ENCODE results near the gene LGALSL.
"Not testable (repeated sequence)": the region's sequence is repeated elsewhere in the genome, so short reads cannot be mapped to it uniquely, and the experiment has no call there.

Gene LGALSL

DNA sequence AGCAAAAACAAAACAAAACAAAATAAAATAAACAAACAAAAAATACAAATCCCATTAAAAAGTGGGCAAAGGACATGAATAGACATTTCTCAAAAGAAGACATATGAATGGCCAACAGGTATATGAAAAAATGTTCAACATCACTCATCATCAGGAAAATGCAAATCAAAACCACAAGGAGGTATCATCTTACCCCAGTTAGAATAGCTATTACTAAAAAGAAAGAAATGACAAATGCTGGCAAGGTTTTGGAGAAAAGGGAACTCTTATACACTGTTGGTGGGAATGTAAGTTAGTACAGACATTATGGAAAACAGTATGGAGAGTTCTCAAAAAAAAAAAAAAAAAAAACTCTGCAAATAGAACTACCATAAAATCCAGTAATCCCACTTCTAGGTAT, 8.0 kb upstream of the LGALSL start:
- not testable (repeated sequence) for DNase-seq

DNA sequence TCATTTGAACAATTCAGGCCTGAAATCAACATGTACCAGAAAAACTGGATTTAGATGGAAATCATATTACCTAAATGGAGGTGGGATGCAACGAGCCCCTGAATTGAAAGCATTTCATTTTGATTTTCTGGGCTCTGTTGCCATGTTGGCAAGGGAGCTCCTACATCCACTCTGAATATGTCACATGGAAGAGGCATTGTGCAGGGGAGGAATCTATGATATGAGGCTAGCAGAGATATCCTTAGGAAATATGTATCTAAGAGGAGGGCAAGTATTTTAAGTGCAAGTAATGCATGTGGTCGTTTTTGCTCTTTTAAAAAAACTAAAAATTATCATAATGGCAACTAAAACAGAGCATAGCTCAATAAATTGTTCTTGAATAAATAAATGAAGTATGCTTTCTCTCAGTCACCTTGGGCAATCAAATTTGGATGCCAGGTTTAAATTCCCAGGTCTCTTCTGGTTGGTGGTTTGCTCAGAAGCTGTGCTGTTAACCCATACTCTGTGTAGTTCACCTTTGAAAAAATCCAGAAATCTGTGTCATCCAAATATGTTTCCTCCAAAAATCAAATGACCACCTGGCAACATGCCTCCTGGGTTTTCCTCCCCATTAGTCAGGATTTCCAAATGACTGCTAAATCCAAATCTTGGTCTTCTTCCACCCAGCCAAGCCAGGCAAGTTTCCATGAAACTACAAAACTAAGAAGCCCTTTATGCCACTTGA, 6.5 kb upstream of the LGALSL start:
- no peak for DNase-seq

DNA sequence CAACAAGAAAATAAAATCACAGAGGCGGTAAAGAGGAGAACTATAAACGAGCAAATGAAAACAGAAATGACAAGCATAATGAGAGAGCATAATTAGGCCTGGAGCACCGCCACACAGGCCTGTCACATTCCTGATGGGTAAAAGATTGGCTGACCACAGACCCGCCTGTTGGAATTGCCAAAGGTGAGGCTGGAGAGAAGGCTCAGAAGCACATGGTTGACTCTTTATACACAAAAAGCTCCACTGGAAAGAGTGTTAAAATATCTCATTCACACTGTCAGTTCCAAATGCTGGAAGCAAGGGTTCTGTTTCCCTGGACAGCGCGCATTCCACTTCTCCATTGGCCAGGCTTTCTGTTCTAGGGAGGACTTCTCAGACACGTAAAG, 5.9 kb upstream of the LGALSL start:
- no peak for DNase-seq

DNA sequence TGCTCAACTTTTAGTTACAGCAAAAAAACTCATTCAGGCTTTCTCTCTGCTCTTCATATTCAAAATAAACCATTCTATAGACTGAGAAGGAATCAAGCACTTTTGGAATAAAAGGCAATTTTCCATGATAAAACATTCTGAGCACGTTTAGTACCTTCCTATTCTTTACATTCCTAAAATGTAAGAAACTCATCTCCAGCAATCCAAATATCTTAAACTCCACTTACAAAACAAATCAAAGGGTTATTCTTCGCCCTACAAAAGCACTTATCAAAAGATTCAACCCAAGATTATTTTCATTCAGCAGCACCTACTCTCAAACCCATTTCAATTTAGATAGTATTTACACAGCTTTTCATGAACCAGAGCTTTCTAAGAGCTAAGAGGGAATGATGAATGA, 2.9 kb upstream of the LGALSL start:
- no peak for DNase-seq

DNA sequence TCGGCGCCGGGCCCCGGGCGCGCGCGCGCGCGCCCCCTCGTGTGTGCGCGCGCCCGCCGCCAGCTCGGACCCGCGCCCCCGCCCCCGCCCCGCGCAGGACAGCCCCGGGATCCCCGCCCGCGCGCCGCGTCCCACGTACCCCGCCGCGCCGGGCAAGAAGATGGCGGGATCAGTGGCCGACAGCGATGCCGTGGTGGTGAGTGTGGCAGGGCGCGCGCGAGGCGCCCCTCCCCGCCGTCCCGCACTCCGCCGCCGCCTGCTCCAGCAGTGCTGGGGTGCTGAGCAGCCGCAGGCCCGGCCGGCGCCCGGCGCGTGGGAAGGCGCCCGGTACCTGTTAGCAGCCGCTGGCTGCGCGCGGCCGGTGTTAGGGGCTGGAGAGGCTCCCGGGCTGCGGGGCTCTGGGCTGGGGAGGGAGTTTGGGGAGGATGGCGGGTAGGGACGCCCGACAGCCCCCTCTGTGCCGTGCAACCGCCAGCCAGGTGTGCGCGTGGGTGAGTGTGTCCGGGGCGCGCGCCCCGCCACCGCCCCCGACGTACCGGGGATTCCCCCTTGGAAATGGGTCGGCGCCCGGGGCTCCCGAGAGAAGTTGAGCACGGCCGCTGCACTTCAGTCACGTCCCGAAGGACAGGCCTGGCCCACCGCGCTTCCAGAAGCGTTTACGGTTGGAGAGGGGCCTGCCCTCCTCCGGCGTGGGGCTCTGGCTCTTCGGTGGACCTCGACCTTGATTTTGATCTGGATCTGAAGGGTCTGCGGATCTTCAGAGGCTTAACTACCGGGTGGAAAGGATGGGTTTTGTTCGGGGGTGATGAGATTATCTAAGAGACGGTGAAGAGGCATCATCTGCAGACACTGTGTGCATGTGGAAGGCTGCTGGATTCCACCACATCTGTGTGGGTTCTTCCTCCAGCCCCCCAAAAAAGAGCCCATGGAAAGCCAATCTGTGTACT, 697 bp downstream of the LGALSL start:
- DNase-seq, result no peak

DNA sequence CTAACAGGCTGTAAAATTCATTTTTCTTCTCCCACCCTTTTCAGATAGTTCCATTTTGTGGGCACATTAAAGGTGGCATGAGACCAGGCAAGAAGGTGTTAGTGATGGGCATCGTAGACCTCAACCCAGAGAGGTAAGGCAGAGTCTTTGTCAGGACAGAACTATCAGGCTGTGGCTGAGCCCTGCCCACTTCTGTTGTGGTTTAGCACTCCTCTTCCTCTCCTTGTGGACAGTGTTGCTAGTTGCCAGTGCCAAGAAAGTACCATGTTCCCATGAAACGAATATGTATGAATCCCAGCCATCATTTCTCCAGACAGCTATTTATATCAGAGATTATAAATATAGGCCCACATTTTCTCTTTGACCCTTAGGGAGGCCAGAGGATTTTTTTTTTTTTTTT, 1.6 kb downstream of the LGALSL start:
- no peak for DNase-seq

DNA sequence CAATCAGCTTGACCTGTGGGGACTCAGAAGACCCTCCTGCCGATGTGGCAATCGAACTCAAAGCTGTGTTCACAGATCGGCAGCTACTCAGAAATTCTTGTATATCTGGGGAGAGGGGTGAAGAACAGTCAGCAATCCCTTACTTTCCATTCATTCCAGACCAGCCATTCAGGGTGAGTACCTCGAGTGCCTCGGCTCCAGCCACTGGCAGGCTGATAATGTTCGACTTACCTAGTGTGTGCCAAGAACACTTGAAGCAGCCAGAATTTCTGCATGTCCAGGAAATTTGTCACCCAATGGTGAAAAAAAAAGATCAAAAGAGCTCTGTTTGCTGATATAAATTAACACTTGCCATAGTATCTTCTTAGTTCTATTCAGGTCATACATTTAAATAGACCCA, 2.3 kb downstream of the LGALSL start:
- DNase-seq, result no peak

DNA sequence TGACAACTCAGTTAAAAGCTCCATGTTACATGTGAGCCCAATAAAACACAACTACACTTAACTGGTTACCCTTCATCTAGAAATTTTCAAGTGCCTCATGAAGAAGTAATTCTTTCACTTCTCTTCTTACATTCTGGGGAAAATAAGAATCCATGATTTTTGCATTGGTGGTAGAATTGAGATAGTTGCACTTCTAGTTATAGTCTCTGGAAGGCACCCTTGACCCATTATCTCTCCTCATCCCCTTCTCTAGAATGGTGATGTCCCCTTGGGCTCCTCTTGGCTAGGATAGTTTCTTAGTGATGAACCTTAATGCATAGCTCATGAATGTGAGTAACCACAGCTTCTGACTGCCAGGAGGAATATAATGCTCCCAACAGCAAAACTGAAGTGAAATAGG, 3.6 kb downstream of the LGALSL start:
- DNase-seq, result no peak

DNA sequence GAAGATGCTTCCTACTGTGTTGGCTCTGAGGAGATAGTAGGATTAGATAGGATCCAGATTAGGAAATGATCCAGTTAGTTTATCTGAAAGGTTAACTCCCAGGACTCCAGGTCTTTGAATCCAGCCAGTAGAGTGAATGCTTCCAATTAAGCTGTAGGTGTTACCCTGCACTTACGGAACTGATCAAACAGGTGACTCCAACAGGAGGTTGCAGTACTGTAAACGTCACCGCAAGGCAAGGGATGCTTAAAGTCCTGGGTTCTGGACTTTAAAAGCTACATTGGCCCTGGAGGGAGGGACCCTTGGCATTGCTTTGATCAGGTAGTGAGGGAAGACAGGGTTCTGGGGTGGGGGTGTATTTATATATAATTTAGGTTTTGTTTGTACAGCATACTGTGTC, 5.6 kb downstream of the LGALSL start:
- DNase-seq, result no peak

DNA sequence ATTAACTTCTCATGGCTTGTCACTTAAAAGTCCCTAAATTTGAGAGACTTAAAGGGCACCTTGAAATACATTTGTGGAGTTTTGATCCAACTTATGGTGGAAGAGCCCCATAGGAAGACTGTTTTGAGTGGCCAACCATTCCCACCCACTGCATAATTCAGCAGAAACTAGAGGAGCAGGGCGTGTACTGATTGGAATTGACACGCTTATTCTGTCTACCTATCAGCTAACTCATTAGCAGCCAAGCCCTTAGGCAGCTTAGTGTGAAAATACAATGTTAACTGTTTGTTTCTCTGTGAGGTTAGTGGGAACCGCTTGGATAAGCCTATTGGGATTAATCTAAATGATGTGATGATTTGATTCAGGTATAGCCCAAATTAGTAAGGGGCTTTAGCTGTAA, 6.4 kb downstream of the LGALSL start:
- DNase-seq, result no peak

DNA sequence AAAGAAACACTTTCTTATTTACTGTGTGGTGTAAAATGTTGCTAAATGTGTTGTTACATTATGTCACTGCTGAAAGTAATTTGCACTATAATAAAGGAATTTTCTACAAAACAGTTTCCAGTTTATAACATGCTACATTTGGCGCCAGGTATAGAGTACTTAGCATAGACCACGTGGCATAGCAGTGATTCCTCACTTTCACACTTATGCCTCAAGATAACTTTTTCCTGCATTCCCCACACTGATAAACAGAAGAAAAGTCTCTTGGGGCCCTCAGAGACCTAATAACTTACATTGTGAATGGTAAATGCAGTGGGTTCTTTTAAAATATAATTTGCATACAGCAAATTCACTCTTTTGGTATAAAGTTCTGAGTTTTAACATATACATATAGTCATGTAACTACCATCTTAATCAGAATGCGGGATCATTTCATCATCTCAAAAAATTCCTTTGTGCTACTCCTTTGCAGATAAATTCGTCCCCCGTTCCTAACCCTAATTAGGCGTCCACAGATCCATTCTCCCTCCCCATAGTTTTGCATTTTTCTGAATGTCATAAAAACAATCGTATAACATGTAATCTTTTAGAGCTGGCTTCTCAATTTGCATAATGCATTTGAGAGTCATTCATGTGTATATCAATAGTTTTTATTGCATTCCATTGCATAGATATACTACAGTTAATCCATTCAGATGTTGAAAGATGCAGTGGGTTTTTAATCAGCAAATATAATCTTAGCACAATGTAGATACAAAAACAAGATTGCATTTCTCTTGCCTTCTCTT, 7.5 kb downstream of the LGALSL start:
- no peak for DNase-seq

DNA sequence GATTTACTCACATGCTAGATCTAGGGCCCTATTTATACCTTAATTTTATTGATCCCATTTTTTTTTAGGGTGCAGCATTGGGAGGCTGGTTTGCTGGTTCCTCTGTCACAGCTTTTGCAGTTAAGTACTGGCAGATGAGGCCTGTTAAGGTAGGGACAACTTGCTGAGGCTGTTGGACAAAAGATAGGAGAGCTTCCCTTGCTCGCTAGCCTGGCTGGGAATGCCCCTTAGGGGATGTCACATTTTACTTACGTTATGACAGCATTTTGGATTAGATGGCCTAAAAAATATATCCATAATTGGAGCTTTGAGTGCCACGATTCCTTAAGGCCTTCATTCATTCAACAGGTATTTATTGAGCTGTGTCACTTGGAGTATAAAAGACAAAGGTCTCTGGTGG, 8.2 kb downstream of the LGALSL start:
- no peak for DNase-seq

DNA sequence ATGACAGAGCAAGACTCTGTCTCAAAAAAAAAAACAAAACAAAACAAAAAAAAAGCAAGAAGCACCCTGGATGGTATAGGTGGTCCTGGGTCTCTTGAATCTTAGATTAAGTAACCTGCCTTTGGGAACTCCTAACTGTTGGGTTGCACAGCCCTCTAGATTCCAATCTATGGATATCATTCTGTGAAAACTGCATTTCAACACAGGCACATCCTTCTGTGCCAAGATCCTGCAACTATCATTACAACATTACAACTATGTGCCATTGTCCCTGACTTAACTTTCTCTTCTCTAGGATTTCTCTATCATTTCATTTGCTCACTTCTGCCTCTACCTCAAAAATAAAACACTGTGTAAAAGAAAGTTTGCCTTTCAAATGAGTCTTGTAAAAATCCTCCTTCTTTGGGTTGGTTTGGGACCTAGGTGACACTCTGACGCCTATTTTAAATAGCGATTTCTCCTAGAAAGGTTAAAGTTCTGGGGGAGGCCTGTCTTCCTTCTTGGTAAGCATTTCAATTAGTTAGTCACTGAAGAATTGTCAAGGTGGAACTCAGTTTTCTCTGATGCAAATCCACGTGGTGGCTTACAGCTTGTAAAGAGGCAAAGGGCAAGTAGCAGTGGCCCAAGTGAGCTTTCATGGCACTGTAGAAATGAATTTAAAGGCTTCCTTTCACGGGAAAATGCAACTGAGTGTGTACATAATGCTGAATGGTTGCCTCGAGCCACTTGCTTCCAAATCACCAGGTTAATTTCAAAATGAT, 9.2 kb downstream of the LGALSL start:
- DNase-seq, result no peak

DNA sequence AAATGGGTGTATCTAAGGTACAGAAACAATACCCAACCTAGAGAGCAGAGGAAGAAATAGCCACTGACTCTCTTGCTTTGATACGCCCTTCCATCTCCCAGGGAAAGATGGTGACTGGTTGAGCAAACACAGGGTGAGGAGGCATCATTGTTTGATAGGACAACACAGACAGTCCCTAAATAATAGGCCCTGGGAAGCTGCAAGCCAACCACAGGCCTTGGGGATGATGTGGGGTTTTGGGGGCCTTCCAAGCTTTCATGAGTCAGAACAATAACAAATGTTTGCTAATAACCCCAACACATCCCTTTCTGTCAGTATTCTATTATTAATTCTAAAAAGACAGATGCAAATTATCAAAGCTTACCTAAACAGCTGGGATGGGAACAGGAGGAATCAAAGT, 9.8 kb downstream of the LGALSL start:
- no peak for DNase-seq

DNA sequence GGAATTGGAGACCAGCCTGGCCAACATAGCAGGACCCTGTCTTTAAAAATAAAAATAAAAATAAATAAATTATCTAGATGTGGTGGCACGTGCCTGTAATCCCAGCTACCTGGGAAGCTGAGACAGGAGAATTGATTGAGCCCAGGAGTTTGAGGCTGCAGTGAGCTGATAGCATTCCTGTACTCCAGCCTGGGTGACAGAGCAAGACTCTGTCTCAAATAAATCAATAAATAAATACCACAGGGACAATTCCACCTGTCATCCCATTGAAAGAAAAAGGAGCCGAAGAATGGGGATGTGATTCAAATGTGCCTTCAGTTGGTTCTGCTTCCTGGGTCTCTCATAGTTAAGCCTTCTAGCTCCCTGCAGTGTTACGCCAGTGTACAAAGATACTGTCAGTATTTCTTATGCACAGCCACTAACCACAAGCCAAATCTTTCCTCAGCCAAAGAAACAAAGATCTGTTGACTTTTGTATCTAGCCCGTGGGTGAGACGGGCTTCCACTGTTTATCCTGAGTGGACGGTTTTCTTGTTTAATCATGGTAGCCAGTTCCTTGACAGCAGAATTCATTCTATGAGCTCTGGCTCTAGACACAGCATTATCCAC, 12.6 kb downstream of the LGALSL start:
- no peak for DNase-seq

DNA sequence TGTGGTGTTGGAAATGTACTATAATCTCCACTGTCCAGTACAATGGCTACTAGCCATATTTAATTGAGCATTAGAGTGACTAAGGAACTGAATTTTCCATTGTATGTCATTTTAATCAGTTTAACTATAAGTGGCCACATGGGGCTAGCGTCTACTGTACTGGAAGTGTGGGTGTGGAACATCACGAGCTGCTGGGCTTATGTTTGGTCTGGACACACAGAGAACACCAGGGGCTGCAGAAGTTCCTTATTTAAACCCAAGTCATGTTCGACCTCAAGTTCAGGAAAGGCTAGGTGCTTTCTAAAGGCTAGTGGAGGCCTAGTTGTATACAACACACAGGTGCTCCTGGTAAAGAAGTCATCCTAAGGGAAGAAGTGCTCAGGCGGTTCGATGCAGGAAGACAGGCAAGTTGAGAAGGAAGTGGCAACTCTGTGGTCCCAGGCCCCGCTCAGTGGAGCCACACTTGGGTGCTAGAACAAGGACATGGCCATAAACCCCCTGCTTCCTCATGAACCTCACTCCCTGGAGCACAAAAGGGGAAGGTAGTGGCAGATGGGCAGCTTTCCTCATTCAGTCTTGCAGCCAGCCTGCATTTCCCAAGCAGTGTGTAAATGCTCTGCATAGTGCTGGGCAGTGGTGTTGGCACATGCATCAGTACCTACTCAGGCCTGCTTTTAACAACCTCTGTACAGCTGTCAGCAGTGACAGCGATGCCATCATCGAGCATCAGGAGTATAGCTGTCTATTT, 13.3 kb downstream of the LGALSL start:
- DNase-seq, result no peak

DNA sequence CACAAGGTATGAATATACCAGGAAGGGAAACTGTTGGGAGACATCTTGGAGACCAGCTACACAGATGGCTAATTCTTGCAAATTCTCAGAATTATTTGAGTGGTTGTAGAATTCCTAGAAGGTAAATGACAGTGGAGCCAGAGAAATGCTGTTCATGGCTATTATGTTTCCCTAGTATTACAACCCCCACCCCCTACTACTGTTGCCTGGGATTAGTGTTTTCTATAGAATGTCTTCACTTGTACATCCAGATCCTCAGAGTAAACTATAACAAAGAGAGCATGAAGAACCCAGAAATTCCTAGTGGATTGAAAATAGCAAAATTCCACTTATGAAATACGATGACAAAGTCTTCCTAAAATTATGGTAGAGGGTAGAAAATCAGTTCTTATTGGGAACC, 15.3 kb downstream of the LGALSL start:
- no peak for DNase-seq

DNA sequence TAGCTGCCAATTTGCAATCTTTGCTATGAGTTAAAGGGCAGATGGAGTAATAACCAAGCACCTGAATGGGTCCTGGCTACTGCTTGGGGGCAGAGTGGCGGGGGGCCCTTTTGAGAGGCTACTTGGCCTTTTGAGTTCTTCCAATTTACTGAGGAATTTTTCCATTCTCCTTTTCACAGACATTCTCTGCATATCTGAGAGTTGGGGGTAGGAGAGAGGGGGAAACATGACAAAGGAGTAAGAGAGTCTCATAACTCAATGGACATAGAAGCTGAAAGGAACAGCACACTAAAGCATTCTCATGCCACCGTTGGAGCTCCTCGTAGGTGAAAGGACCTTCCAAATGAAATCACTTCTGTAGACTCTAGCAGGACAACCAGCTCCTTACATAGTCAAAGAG, 16.1 kb downstream of the LGALSL start:
- no peak for DNase-seq

DNA sequence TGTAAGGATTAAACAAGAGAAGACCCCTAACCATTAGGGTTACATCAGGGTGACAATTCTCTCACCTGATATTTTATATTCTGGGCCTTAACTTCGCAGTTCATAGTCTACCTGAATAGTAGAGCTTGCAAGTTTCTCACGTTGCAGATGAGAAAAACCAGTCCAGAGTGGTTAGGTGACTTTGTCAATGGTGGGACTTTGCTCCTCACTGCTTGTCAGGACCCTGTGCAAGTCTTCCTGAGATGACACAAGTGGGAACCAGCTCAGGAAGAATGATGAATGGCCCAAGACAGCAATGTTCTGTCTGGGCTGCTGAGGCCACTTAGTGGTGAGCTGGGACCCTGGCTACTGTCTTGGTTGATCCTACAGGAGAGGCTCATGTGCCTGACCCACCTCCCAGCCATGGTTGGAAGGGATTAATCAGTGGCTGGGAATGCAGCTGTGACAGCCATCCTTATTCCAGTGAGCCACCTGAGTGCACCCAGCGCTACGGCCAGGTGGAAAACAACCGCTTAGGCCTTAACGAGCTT, 16.9 kb downstream of the LGALSL start:
- DNase-seq, result no peak

DNA sequence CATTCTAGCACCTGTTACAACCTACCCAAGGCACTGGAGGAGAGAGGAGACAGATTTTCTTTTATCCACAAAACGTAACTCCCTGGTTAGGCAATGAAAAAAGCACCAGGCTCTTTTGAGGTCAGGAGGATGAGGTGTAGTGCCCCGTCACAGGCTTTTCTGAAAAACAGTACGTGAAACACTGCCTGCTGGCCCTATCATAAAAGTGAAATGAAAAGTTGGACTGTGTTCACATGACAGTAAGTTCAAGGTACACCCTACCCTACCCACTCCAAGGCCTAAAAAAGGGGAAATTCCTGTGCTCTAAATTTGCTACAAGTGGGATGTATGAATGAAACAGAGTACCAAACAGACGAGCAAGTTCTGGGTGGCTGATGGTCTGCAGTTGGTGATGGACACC, 17.6 kb downstream of the LGALSL start:
- no peak for DNase-seq

DNA sequence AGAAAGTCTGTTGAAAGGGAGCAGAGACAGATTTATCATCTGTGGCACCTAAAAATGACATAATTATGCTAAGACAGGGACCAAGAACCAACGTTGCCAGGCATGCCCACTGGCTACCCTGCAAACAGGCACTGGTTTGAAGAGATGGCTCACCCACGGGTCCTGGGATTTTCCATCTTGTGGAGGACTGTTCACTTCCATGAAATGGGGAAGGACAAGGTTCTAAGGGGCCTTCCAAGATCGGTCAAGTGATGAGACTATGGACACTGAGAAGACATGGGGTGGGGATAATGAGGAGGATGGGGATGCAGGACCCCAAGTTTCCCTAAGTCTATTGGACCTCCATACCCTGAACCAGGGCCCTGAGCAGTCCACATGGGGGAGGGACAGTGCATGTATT, 18.9 kb downstream of the LGALSL start:
- DNase-seq, result no peak
